Hippocampal formation (tissue), 2 donors: ENCODE results near the gene HTR7.
"Not testable (repeated sequence)": the region's sequence is repeated elsewhere in the genome, so short reads cannot be mapped to it uniquely, and the experiment has no call there.

Experiments
- DNase-seq, 2 donors: peaks; one replicate each; lab custom pipeline; 2025; lab: John Stamatoyannopoulos, UW

Gene HTR7

DNA sequence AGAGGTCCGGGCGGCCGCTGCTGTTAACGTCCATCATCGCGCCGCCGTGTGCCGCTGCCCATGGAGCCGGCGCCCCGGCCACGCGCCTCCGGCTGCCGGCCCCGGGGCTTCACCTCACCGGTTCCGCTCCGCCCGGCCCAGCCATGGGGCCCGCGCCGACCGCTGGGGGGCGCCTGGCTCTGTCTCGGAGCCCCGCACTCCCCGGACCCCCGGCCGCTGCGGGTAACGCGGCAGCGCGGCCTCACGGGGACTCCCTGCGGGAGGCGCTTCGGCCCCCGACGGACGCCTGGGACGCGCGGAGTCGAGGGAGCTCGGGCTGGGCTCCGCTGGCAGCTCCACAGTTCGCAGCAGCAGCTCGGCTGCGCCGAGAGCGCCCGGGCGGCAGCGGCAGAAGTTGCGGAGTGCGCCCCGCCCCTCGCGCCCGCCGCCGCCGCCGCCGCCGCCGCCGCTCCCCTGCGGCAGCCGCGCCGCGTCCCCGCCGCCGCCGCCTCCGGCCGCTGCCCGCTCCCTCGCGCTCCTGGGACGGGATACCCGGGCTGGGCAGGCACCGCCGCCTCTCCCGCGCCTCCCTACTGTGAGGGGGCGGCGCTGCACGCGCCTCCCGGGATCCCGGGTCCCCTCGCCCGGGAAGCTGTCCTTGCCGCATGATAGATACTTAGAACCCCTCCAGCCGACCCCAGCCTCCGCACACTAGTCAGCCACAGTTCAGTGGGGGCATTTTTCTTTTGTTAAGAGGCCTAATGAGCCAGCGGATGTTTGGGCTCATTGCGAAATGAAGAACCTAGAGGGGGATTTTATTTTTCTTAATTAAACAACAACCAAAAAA lies at the start of gene HTR7:
HTR7 (minus strand) TSS at position 405 of the 826 bp plus-strand sequence; CDS start at position 37, 368 bp downstream.
- peak in 1 of 2 donors; percentile 51 for DNase-seq

GRCh38 chr10:90906596-90906995 lies 48.8 kb upstream of the HTR7 start:
- DNase-seq: no peak

DNA sequence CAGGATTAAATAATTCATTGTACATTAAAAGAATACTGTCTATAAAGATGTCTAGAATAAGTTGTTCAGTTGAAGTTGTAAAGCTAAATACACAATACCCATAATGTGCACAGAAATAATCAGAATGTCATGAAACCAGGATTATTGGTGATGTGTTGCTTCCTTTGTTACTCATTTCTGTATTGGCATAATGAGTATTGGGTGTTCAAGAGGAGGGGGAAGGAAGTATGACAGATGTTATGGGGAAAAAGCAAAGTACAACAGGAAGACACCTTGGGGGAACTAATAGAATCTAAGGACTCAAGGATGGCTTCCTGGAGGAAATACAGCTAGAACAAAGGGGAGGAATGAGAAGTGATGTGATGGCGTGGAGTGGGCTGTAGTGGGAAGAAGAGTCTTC lies 48.1 kb upstream of the HTR7 start:
- DNase-seq: no peak

GRCh38 chr10:90896916-90897315 lies 39.1 kb upstream of the HTR7 start:
- DNase-seq: not testable (repeated sequence)

DNA sequence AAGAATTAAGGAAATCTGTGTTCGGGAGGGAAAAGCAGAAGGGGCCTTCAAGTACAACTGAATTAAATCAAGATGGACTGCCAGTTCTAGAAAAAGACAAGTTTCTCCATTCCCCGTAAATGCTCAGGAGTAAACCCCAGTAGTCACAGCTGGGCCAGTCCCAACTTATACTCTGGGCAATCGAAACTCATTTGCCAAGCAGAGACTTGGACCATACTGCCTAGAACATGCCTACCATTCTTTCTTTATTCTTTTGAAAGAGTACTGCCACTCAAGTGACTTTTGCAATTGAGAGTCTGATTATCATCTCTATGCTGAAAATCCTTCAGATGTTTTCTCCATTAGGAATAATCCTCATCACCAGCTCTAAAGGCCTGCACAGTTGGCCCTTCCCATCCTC lies 35.4 kb upstream of the HTR7 start:
- DNase-seq: no peak

DNA sequence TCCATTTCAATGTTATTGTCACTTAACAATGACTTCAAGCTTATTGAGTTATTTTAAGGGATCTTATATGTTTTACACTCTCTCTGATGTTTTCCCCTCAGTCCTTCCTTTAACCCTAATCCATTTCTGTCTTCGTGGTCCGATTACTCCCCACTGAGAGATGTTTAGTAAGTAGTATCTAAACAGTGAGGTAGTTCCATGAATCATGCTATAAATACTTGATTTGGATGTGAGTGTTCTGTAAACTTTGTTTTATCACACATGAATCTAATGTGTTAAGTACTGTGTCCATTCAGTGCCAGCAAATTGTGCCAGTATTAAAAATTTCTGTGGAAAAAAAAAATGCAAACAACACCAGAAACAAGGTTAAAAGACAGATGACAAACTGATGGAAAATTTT lies 32.5 kb upstream of the HTR7 start:
- DNase-seq: no peak

- DNase-seq: no peak
Observed at GRCh38 chr10:90889636-90890035, 31.8 kb upstream of the HTR7 start.

- no peak for DNase-seq
Observed at GRCh38 chr10:90888387-90888786, 30.5 kb upstream of the HTR7 start.

DNA sequence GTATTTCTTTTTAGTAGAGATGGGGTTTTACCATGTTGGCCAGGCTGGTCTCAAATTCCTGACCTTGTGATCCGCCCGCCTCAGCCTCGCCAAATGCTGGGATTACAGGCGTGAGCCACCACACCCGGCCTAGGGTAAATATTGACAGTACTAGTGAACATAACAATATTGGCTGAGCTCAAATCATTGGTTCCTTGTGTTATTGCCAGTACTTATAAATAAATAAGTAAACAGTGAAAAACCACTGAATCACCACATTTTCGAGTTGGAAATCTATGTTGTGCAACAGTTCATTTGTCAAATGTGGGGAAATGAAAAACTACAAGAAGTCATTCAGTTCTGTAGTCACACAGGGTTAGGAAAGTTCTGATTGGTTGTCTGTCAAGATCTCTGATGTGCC lies 29.7 kb upstream of the HTR7 start:
- no peak for DNase-seq

DNA sequence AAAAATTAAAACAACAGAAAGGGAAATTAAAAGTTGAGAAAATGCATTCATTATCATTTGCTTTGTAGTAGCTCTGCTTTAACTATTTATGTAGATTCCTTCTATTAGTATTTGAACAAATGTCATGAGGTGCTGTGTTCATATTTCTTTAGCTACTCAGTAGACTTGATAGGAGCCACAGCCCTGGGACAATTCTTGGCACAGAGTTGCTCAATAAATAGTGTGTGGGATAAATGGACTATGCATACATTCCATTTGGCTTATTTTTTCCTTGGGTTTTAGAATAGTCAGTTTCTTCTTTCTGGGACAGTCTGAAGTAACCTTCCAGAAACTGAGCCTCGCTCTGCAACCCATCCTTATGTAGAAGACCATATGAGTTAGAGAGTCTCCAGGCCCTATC lies 27.3 kb upstream of the HTR7 start:
- no peak for DNase-seq

DNA sequence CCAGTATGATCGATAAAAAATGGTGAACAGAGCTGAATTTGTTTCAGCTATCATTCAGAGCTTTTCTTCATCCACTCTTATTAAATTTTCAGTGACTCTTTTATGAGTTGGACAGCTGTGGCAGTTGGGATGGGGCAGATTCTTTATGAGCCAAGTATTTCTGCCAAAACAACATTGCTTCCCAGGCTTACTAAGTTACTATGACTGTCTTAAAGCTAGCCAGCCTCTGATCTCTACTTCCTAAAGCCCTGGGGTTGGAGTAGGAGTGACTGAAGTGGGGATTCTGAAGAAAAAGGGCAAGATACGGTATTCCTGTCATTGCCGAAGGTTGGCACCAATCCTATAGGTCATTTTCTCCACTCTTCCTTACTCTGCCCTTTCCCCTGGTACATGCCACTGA lies 26.6 kb upstream of the HTR7 start:
- DNase-seq: no peak

DNA sequence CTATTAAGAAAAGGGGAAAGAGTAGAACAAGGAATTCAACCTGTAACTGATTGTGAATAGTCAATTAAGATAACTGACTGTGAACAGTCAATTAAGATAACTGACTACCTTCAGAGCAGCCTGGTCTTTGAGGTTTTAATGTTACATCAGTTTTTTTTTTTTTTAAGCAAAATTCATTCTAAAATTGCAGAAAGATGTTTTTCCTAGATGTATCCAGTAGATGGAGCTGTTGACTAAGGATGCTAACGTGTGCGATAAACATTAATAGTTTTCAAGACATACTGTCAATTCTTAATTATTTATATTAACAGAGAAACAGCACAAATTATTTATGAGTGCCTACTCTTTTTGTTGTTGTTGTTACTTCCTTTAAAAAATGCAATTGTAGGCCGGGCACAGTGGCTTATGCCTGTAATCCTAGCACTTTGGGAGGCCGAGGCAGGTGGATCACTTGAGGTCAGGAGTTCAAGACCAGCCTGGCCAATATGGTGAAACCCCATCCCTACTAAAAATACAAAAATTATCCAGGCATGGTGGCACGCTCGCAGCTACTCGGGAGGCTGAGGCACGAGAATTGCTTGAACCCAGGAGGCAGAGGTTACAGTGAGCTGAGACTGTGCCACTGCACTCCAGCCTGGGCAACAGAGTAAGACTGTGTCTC lies 22.4 kb upstream of the HTR7 start:
- peak in 1 of 2 donors; percentile 32 for DNase-seq

GRCh38 chr10:90879062-90879461 lies 21.2 kb upstream of the HTR7 start:
- no peak for DNase-seq

DNA sequence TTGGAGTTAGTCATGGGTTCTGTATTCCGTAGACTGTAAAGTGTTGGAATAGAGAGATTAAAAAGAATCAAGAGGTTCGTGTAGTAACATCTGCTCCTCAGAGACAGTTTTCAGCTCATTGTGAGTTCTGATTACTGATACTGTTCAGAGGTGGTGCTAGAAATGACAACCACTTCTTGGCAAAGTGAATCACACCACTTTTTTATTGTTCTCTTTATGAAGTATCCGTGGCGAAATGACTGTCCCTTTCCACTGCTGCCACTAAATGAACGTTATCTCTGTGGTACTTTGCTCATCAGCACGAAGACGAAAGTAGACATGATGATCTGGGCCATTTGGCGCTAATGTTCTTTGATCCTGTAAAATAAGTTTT lies 14.8 kb upstream of the HTR7 start:
- no peak for DNase-seq

DNA sequence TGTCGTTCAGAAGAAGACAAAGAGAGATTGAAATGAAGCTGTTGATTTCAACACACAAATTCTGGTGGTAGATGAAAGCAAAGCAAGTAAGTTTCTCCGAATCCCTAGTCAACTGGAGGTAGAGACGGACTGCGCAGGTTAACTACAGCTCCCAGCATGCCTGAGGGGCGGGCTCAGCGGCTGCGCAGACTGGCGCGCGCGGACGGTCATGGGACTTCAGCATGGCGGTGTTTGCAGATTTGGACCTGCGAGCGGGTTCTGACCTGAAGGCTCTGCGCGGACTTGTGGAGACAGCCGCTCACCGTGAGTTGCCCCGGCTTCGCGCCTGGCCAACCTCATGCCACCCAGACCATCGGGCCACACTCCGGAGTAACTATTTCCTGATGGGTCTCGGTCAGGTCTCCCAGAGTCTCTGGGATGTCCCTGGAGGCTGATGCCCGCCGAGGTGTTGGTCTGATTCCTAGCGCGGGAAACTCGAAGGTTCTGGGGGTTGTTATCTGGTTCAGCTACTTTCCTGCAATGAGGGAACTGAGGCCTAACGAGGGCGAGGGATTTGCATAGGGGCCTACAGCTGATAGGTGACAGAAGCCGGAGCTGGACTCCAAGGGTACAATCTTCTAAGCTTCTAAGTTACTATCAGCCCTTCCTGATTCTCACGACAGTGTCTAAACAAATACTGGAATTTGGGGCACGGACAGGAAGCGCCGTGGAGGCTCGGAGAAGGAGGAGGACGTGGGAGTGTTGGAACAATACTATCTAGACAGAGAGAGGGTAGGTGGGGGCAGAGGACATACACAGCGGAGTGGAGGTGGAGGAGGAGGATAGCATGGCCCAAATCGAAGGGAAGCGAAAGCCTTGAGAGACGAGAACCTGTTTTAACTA lies 14.2 kb upstream of the HTR7 start, which contains the start of gene RPP30:
RPP30 (plus strand) TSS at position 209 of the 882 bp plus-strand sequence; CDS start at position 222, 13 bp downstream.
- peak; percentile 81 to 83 for DNase-seq

DNA sequence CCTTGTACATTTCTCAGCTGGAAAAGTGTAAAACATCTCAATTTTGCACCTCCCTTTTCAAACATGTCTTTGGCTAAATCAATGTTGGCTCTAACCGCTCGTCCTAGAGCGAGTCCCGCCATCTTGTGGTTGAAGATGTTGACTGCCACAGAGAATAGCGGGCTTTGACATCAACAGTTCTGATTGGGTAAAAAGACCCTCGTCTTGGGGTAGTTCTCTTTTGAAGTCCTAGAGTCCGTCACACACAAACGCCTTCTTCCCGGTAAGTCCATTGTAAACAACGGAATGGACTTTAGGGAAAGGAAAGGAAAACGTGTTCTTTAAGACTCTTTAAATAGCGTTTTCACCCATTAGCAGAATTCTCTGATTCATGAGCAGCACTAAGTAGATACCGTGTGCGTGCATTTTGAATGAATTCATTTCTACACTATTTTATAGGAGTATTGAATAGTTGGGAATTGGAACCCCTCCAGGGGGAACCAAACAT lies 13.5 kb upstream of the HTR7 start:
- DNase-seq: peak; percentile 22 to 75

DNA sequence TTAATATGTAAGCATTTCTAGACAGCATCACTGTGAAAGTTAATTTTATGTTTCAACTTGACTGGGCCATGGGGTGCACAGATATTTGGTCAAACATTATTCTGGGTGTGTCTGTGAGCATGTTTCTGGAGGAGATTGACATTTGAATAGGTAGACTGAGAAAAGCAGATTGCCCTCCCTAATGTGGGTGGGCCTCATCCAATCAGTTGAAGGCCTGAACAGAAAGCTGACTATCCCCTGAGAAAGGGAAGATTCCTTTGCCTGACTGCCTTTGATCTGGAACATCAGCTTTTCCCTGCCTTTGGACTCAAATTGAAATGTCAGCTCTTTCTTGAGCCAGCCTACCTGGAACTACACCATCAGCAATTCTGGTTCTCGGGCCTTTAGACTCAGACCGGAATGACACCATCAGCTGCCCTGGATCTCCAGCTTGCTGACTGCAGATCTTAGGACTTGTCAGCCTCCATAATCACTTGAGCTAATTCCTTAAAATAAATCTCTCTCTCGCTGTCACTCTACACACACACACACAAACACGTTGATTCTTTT lies 8.3 kb upstream of the HTR7 start:
- DNase-seq: no peak

GRCh38 chr10:90865401-90865800 lies 7.6 kb upstream of the HTR7 start:
- DNase-seq: no peak

- no peak for DNase-seq
Observed at GRCh38 chr10:90862908-90863514, 5.2 kb upstream of the HTR7 start.

DNA sequence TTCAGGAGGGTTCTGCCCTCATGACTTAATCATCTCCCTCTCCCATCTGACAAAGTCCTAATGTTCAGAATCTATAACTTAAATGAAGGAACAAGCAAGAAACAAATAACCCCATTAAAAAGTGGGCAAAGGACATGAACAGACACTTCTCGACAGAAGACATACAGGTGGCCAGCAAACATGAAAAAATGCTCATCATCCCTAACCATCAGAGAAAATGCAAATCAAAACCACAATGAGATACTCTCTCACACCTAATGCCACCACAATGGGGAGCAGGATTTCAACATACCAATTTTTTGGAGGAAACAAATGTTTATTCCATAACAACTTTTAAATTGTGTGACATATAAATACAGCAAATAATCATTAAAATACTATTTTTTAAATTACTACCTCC lies 3.0 kb upstream of the HTR7 start:
- DNase-seq: no peak

DNA sequence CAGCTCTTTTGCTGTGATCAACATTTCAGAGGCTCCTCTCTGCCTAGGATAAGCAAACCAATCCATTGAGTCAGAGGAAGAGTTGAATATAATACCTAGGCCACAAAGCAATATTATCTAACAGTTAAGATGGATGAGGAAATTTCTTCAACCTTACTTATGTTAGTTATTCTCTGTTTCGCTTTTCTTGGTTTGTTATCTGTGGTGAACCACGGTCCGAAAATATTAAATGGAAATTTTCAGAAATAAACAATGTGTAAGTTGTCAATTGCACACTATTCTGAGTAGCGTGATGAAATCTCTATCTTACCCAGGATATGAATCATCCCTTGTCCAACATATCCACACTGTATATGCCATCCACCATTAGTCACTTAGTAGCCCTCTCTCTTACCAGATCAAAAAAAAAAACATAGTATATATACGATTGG lies 1.5 kb upstream of the HTR7 start:
- DNase-seq: no peak
